K562 (cell line): ENCODE measurements around the gene WNK2. TPM values are rescaled to one million over a fixed set of nuclear protein-coding genes. Genes with fewer than 3 reads are reported as not detected.

Source experiments
- ATAC-seq: fragments of 200-7000 bp; cut with Tn5 transposase; 3 replicates; pipeline ENCODE4 v1.9.1; 2020; ENCODE audit warnings: moderate library complexity
- BruUV-seq: library from RNA; stranded (reverse); fragments of 400-500 nt; replicated peaks from 2 replicates; lab custom pipeline; 2021; lab: Mats Ljungman, UMichigan
- CTCF ChIA-PET: fragments of 300-600 bp; formaldehyde crosslinking; extraction: SDS; loops from one replicate; lab custom pipeline; 2021; ENCODE audit warnings: low intra/inter-chr PET ratio; lab: Yijun Ruan, JAX
- POLR2A ChIA-PET: fragments of 300-600, 350-650 bp; sonication (Branson Sonifier 250); formaldehyde crosslinking; extraction: SDS; loops from one replicate; lab custom pipeline; 2021; ENCODE audit warnings: antibody characterized with exemption, inconsistent platforms; lab: Yijun Ruan, JAX
- DNase-seq, 4 experiments: peaks; one replicate each; pipeline versions ENCODE4 v3.0.0 to v3.0.0-alpha.2; 2011 to 2018; ENCODE audit warnings: low spot score in 3 of 4, mixed read lengths in 3 of 4; ENCODE audit errors: extremely low read depth in 1 of 4
- FAIRE-seq: peaks from 2 replicates; lab custom pipeline; 2011; peaks lifted over from hg19 to GRCh38; lab: Jason Lieb, UNC
- H2AFZ ChIP-seq: 2 replicates; pipeline ENCODE4 v1.6.0; 2011; ENCODE audit warnings: low read depth, low read length, control low read depth, inconsistent platforms
- H3K27ac ChIP-seq: fragments of 200-600 bp; 3 replicates; pipeline ENCODE4 v1.8.0; 2011; ENCODE audit warnings: low read depth, mild to moderate bottlenecking, control low read depth, inconsistent platforms, low read length, moderate library complexity, mixed read lengths; ENCODE audit errors: extremely low read depth
- H3K27me3 ChIP-seq, 2 experiments: fragments of 300-600 bp in 1 of 2; 2 replicates in 1 of 2; 3 replicates in 1 of 2; pipeline versions ENCODE4 v1.6.0 to v1.8.0; 2011; ENCODE audit warnings: inconsistent platforms in 2 of 2, low read length in 2 of 2, mild to moderate bottlenecking in 1 of 2, mixed read lengths in 1 of 2, moderate library complexity in 1 of 2; ENCODE audit not compliant: control insufficient read depth in 2 of 2, insufficient read depth in 2 of 2
- H3K36me3 ChIP-seq: fragments of 300-600 bp; 3 replicates; pipeline ENCODE4 v1.8.0; 2011; ENCODE audit warnings: mild to moderate bottlenecking, low read length, inconsistent platforms; ENCODE audit not compliant: control insufficient read depth, insufficient read depth
- H3K4me1 ChIP-seq, 2 experiments: fragments of 200-600 bp in 1 of 2; replicated peaks in 1 of 2; 2 replicates in 1 of 2; 3 replicates in 1 of 2; pipeline versions ENCODE4 v1.5.1 to v1.8.0; 2011; ENCODE audit warnings: inconsistent platforms in 2 of 2, low read length in 2 of 2, mild to moderate bottlenecking in 1 of 2, mixed read lengths in 1 of 2, moderate library complexity in 1 of 2; ENCODE audit not compliant: control insufficient read depth in 2 of 2, insufficient read depth in 2 of 2
- H3K4me2 ChIP-seq: 2 replicates; pipeline ENCODE4 v1.6.1; 2011; ENCODE audit warnings: low read length, control low read depth, inconsistent platforms, mixed read lengths; ENCODE audit not compliant: insufficient read depth
- H3K4me3 ChIP-seq: fragments of 200-600 bp; sonication (generic), shearing (Covaris generic); 2 replicates; pipeline ENCODE4 v1.5.1; 2016; ENCODE audit warnings: control low read depth, inconsistent platforms
- H3K79me2 ChIP-seq: fragments of 200-600 bp; 3 replicates; pipeline ENCODE4 v1.8.0; 2011; ENCODE audit warnings: low read length, inconsistent platforms; ENCODE audit not compliant: control insufficient read depth, insufficient read depth
- H3K9ac ChIP-seq, 2 experiments: 2 replicates each; pipeline versions ENCODE4 v1.6.0 to v1.6.1; 2011; ENCODE audit warnings: low read depth in 2 of 2, low read length in 2 of 2, control low read depth in 1 of 2, inconsistent platforms in 1 of 2, mild to moderate bottlenecking in 1 of 2, mixed read lengths in 1 of 2; ENCODE audit not compliant: insufficient read depth in 1 of 2
- H3K9me1 ChIP-seq: one replicate; pipeline ENCODE4 v1.6.0; 2011; ENCODE audit warnings: inconsistent platforms, mild to moderate bottlenecking, low read length, moderate library complexity; ENCODE audit not compliant: control insufficient read depth, insufficient read depth
- H3K9me3 ChIP-seq: replicated peaks from 2 replicates; pipeline ENCODE4 v1.5.1; 2011; ENCODE audit warnings: low read depth, low read length, inconsistent platforms; ENCODE audit not compliant: control insufficient read depth, insufficient read depth
- H4K20me1 ChIP-seq: replicated peaks from 2 replicates; pipeline ENCODE4 v1.6.1; 2011; ENCODE audit warnings: low read length, inconsistent platforms, mixed read lengths; ENCODE audit not compliant: control insufficient read depth, insufficient read depth
- ASH1L ChIP-seq: fragments of 450-650 bp; IDR thresholded peaks from 2 replicates; pipeline ENCODE4 v1.6.1; 2018; ENCODE audit warnings: borderline replicate concordance, mild to moderate bottlenecking, low read depth; ENCODE audit not compliant: partially characterized antibody
- CEBPB ChIP-seq: fragments of 450-650 bp; IDR thresholded peaks from 2 replicates; pipeline ENCODE4 v1.6.1; 2016; ENCODE audit warnings: missing genetic modification characterization, missing compliant biosample characterization
- DMBX1 ChIP-seq: fragments of 250-450 bp; sonication (Bioruptor Pico); IDR thresholded peaks from 2 replicates; pipeline ENCODE4 v1.8.0; 2022; ENCODE audit warnings: inconsistent platforms, mild to moderate bottlenecking, moderate library complexity, borderline replicate concordance
- GABPA ChIP-seq: fragments of 200-800 bp; sonication (Bioruptor generic); conservative IDR thresholded peaks from 2 replicates; pipeline ENCODE4 v1.6.1; 2016; ENCODE audit warnings: low read depth, missing genetic modification characterization, missing compliant biosample characterization
- MEIS2 ChIP-seq: fragments of 450-650 bp; IDR thresholded peaks from 2 replicates; pipeline ENCODE4 v1.6.1; 2014; ENCODE audit warnings: mild to moderate bottlenecking; ENCODE audit not compliant: partially characterized antibody
- NFE2L1 ChIP-seq: fragments of 450-650 bp; IDR thresholded peaks from 2 replicates; pipeline ENCODE4 v1.6.1; 2016; ENCODE audit warnings: missing genetic modification characterization, low read depth, mild to moderate bottlenecking, missing compliant biosample characterization, moderate library complexity, borderline replicate concordance
- NFXL1 ChIP-seq: fragments of 450-650 bp; formaldehyde crosslinking; IDR thresholded peaks from 2 replicates; pipeline ENCODE4 v1.4.0; 2021; ENCODE audit warnings: mild to moderate bottlenecking
- PKNOX1 ChIP-seq: fragments of 450-650 bp; IDR thresholded peaks from 2 replicates; pipeline ENCODE4 v1.6.1; 2016
- POU5F1 ChIP-seq: fragments of 150-350 bp; IDR thresholded peaks from 2 replicates; pipeline ENCODE4 v1.6.1; 2014; ENCODE audit warnings: borderline replicate concordance, low read length, low read depth, mild to moderate bottlenecking; ENCODE audit not compliant: partially characterized antibody
- SMARCA4 ChIP-seq: fragments of 450-650 bp; IDR thresholded peaks from 2 replicates; pipeline ENCODE4 v1.6.1; 2016
- THRAP3 ChIP-seq: fragments of 450-650 bp; IDR thresholded peaks from 2 replicates; pipeline ENCODE4 v1.6.1; 2016; ENCODE audit warnings: mild to moderate bottlenecking, inconsistent platforms, borderline replicate concordance
- VEZF1 ChIP-seq: fragments of 200-800 bp; sonication (Bioruptor generic); IDR thresholded peaks from 2 replicates; pipeline ENCODE4 v1.6.1; 2017; ENCODE audit warnings: missing genetic modification characterization, missing compliant biosample characterization
- ZBTB49 ChIP-seq: sonication (generic); formaldehyde crosslinking; IDR thresholded peaks from 2 replicates; pipeline ENCODE4 v1.8.0; 2022; ENCODE audit warnings: missing genetic modification reagents, mild to moderate bottlenecking, borderline replicate concordance
- ZFX ChIP-seq: sonication (generic); formaldehyde crosslinking; IDR thresholded peaks from 2 replicates; pipeline ENCODE4 v1.8.0; 2022; ENCODE audit warnings: mild to moderate bottlenecking, missing genetic modification reagents, moderate library complexity
- ZNF124 ChIP-seq: sonication (generic); formaldehyde crosslinking; IDR thresholded peaks from 2 replicates; pipeline ENCODE4 v1.8.1; 2022; ENCODE audit warnings: missing genetic modification reagents
- ZNF174 ChIP-seq: fragments of 250-450 bp; sonication (Bioruptor Pico); IDR thresholded peaks from 2 replicates; pipeline ENCODE4 v1.4.0; 2020; ENCODE audit warnings: mild to moderate bottlenecking
- WGBS: fragments of 100-300 bp; shearing (Covaris generic); methylation state at CpG from one replicate; pipeline ENCODE4 v1.1.6; 2016; ENCODE audit warnings: low coverage, mixed read lengths; ENCODE audit not compliant: insufficient coverage; ENCODE audit errors: missing lambda C conversion rate; 5-methylcytosine and 5-hydroxymethylcytosine counted together
- in situ Hi-C: fragments of 300-500 bp; cut with MboI; formaldehyde crosslinking; loops from 4 replicates; pipeline ENCODE4 v1.15.0; 2018; ENCODE audit warnings: inconsistent platforms, mixed read lengths
- intact Hi-C: fragments of 100-400 bp; cut with micrococcal nuclease; formaldehyde crosslinking; loops from 2 replicates; pipeline ENCODE4 v1.14.2; 2022
- polyA plus RNA-seq, 8 experiments: library from polyadenylated mRNA; depleted of rRNA in 4 of 8; stranded (reverse) in 5 of 8; unstranded in 3 of 8; fragments of >200 nt; fragmentation: Nextera tagmentation in 2 of 8; fragmentation: Illumina TruSeq in 1 of 8; extraction: Ambion mirVana in 2 of 8; extraction: Trizol in 1 of 8; gene quantifications; 2 replicates each; pipeline versions ENCODE4 v1.2.1 to v1.2.3, GENCODE V29; 2011 to 2014; ENCODE audit warnings: inconsistent platforms in 1 of 8, missing spikeins in 1 of 8
- total RNA-seq, 7 experiments: library from RNA; depleted of rRNA in 6 of 7; stranded (reverse); fragments of >200 nt in 6 of 7; fragmentation: Illumina TruSeq in 2 of 7; extraction: Trizol in 2 of 7; gene quantifications; 2 replicates each; pipeline versions ENCODE4 v1.2.1 to v1.2.3, GENCODE V29; 2011 to 2021; ENCODE audit warnings: low replicate concordance in 1 of 7

WNK2 gene
- total and polyA plus RNA-seq, 9 of the 15 experiments (the other 6 are each of a cell fraction or from before 2014, with no cell fraction given) = 0.36 to 3.3 (median 0.64) TPM; not detected in 2

- Histone ChIP-seq H4K20me1 (peaks cover 10% of the 10 kb centered on the region; the same call in 1 of the 2 replicates), H2AFZ (no peak overlapping the region), H3K79me2 (no peaks in the 10 kb centered on the region), H3K27me3 (peaks cover 0 to 56% of the 10 kb centered on the region in 2 experiments; a peak in 2 of 5 replicates), H3K9me1 (no peaks in the 10 kb centered on the region), H3K4me3 (no peak overlapping the region), H3K36me3 (no peaks in the 10 kb centered on the region), H3K9me3 (no peaks in the 10 kb centered on the region), H3K4me2 (no peak overlapping the region), H3K27ac (no peak overlapping the region), H3K4me1 (peaks cover 0 to 4% of the 10 kb centered on the region in 2 experiments; a peak in 2 of 5 replicates), H3K9ac (peak overlapping the region in 1 of 2 experiments; percentile 48; a peak in 1 of 4 replicates)
- 20% methylated on average over 16 of the region's 17 CpGs for WGBS
- intact Hi-C loops = no loop called here
- CTCF ChIA-PET = interaction anchor here (0.5 kb wide), 1 partner anchor 30 kb away, joined by 3 read pairs; no protein-coding TSS in a partner anchor
- POLR2A ChIA-PET = no interaction called here
- in situ Hi-C loops = no loop called here
- BruUV-seq = no TSS peak
- DNase-seq (no peak), ATAC-seq (peak; percentile 34; the same call in 2 of the 3 replicates), FAIRE-seq (no peak)
- TF ChIP-seq ZNF124 (no peak), ZBTB49 (CRISPR knock-in tag) (no peak), POU5F1 (no peak), NFXL1 (CRISPR knock-in tag) (no peak), ASH1L (no peak), NFE2L1 (no peak), ZFX (CRISPR knock-in tag) (no peak), CEBPB (tag) (peak; percentile 39; the same call in 1 of the 2 replicates), SMARCA4 (no peak), VEZF1 (peak; percentile 72; the same call in 1 of the 2 replicates), ZNF174 (no peak), PKNOX1 (peak; percentile 94), GABPA (tag) (peak; percentile 52; the same call in 1 of the 2 replicates), DMBX1 (CRISPR knock-in tag) (no peak), THRAP3 (no peak), MEIS2 (peak; percentile 46)
These were observed 6.9 kb downstream of the WNK2 start for GRCh38 chr9:93190656-93191353.
